Gastroesophageal sphincter (tissue), 3 donors: ENCODE data around the gene PPP2R5D.
"Not testable (repeated sequence)": the region's sequence is repeated elsewhere in the genome, so short reads cannot be mapped to it uniquely, and the experiment has no call there.

Source experiments
- CTCF ChIP-seq, 4 experiments: fragments of 200-600 bp in 2 of 4; fragments of 450-650 bp in 2 of 4; sonication (generic) in 1 of 4; IDR thresholded peaks; one replicate each; pipeline ENCODE4 v1.5.1; 2017 to 2019; ENCODE audit warnings: antibody characterized with exemption in 4 of 4, mild to moderate bottlenecking in 2 of 4, moderate library complexity in 2 of 4
- POLR2A ChIP-seq, 2 donors: fragments of 450-650 bp; IDR thresholded peaks; one replicate each; pipeline ENCODE4 v1.6.1; 2017; ENCODE audit warnings: antibody characterized with exemption in 2 of 2, mild to moderate bottlenecking in 2 of 2, moderate library complexity in 1 of 2
- POLR2AphosphoS5 ChIP-seq: sonication (generic); formaldehyde crosslinking; IDR thresholded peaks from one replicate; pipeline ENCODE4 v1.6.1; 2017; ENCODE audit warnings: antibody characterized with exemption

- not testable (repeated sequence) for TF ChIP-seq POLR2A (IDR thresholded peaks at IDR 0.05); CTCF (IDR thresholded peaks at IDR 0.05); POLR2AphosphoS5
Measured at GRCh38 chr6:42998205-42998604, 13.8 kb downstream of the PPP2R5D start.
